HG03064 (cell line): Measurements from ENCODE around the gene IL3RA.

ENCODE experiments used
- ATAC-seq: cut with Tn5 transposase; IDR thresholded peaks from one replicate; pipeline ENCODE4 v1.9.1; 2021; ENCODE audit warnings: low read depth; ENCODE audit not compliant: unreplicated experiment

IL3RA gene

GRCh38 chrX:1378306-1378759, 41.7 kb downstream of the IL3RA start:
- no peak for ATAC-seq

- no peak for ATAC-seq
Observed at GRCh38 chrX:1380672-1381233, 44.2 kb downstream of the IL3RA start.

- no peak for ATAC-seq
Observed at GRCh38 chrX:1384658-1385252, 48.2 kb downstream of the IL3RA start.

DNA sequence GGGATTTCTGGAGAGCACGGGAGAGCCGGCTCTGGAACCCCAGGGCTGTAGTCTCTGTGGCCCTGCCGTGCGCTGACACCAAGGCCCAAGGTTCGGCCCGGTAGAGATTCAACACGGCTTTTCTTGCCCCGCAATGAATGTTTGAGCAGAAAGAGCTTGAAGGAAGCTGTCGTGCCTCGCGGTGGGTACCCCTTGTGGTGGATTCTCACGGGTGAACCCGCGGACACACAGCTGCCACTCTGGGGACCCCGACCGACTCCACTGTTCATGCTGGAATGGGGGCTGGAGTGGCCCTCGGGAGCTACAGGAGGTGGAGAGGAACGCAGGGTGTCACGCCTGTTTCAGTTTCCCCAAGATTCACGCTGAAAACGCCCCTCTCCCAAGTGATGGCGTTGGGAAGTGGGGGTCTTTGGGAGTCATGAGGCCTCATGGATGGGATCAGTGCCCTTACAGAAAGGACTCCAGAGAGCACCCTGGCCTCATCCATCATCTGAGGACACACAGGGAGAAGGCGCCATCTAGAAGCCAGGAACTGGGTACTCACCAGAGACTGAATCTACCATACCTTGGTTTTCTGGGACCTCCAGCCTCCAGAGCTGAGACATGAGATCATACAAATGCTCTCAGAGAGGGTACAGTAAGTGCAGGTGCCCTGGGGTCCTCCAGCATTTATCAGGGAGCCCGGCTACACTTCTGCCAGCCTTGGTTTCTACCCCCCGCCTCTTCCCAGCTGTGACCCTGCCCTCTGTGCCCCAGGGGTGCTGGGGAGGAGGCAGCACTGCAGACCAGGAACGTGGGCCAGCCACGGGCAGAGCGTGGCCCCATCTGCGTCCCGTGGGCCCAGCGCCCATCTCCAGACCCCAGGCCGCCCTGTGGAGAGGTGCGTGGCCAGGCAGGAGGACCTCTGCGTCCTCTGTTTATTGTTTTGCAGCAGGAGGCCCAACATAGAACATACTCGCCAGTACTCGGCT, 49.0 kb downstream of the IL3RA start:
- ATAC-seq = no peak

GRCh38 chrX:1386338-1387127, 49.9 kb downstream of the IL3RA start:
- ATAC-seq = no peak

GRCh38 chrX:1387141-1387776, 50.7 kb downstream of the IL3RA start:
- ATAC-seq = no peak

DNA sequence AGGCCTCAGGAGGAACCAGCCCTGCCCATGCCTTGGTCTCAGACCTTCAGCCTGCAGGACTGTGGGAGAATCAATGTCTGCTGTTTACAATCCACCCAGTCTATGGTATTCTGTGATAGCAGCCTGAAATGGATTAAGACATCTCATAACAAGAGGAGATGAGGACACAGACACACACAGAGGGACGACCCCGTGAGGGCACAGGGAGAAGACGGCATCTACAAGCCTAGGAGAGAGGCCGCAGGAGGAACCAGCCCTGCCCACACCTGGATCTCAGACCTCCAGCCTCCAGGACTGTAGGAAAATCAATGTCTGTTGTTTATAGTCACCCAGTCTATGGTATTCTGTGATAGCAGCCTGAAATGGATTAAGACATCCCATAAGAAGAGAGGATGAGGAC, 52.1 kb downstream of the IL3RA start:
- ATAC-seq = no peak

DNA sequence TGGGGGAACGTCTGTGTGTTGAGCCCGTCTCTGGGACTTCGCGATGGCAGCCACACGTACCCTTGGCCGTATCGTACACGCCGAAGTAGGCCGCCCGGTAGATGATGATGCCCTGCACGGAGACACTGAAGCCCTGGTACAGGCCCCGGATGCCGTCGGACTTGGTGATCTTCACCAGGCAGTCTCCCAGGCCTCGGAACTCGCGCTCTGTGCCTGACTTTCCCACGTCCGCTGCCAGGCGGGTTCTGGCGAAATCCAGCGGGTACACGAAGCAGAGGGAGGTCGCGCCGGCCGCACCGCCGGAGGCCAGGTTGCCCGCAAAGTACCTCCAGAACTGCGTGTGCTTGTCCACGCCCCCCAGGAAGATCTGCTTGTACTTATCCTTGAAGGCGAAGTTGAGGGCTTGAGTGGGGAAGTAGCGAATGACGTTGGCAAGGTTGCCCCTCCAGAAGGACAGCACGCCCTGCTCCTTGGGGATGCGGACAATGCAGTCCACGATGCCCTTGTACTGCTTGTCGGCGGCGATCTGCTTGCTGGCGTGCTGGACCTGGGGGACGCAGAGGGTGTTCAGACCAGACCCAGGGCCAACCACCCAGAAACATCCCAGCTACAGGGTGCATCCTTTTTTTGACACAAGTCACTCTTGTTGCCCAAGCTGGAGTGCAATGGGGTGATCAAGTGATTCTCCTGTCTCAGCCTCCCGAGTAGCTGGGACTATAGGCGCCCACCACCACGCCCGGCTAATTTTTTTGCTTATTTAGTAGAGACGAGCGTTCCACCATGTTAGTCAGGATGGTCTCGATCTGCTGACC, 52.8 kb downstream of the IL3RA start:
- ATAC-seq = no peak

DNA sequence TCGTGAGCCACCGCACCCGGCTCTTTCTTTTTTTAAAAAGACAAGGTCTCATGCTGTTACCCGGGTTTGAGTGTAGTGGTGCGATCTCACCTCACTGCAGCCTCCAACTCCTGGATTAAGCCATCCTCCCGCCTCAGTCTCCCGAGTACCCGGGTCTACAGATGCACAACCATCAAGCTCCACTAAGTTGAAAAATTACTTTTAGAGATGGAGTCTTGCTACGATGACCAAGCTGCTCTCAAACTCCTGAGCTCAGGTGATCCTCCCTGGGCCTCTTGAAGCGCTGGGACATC, 53.4 kb downstream of the IL3RA start:
- ATAC-seq = no peak

- ATAC-seq = no peak
Observed at GRCh38 chrX:1390621-1391369, 54.2 kb downstream of the IL3RA start.

DNA sequence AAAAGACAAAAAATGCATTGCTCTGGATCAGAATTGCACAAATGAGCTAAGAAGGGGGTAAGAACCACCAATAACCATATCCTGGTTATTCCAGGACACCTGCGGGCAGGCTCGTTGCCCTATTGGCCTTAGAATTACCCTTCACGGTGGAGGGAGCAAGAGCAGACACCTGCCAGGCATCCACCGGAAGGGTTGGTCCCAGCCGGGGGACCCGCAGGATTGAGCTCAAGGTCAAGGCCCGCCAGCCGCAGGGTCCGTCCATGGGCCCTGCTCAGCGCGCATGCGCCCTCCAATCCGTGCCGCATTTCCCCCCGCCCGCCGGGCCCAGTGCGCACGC, 54.8 kb downstream of the IL3RA start:
- ATAC-seq = no peak

DNA sequence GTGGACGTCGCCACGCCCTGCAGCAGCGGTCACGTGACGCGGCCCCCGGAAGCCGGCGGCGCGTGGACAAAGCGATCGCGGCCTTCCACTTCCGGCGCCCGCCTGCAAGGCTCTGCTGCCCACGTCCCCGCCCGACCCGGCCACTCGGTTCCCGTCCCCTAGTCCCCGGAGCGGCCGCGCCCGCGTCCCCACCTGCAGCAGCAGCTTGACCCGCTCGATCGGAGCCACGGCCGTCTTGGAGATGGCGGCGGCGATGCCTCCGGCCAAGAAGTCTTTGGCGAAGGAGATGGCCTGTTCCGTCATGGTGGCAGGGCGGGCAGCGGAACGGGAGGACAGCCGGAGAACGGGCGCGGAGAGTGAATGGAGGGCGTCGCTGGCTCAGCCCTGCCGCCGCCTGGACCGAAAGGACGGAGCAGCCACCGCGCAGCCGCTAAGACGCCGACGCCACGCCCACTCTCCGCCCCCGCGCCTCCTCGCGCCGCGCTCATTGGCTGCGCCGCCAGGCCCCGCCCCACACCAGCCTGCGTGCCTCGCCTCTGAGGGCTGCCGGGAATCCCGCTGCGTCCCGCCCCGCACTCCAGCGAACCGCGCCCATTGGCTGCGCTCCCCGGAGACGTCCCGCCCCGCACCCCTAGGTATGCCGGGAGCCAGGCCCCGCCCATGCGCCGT, 55.3 kb downstream of the IL3RA start, which contains the start of gene SLC25A6:
TSS of gene SLC25A6 (minus strand) at position 407 of the 669 bp plus-strand sequence. CDS start at position 303, 104 bp downstream.
- peak; percentile 96 for ATAC-seq

GRCh38 chrX:1392376-1393068, 55.9 kb downstream of the IL3RA start:
- ATAC-seq = peak; percentile 19

- no peak for ATAC-seq
Observed at GRCh38 chrX:1393871-1394615, 57.5 kb downstream of the IL3RA start.

DNA sequence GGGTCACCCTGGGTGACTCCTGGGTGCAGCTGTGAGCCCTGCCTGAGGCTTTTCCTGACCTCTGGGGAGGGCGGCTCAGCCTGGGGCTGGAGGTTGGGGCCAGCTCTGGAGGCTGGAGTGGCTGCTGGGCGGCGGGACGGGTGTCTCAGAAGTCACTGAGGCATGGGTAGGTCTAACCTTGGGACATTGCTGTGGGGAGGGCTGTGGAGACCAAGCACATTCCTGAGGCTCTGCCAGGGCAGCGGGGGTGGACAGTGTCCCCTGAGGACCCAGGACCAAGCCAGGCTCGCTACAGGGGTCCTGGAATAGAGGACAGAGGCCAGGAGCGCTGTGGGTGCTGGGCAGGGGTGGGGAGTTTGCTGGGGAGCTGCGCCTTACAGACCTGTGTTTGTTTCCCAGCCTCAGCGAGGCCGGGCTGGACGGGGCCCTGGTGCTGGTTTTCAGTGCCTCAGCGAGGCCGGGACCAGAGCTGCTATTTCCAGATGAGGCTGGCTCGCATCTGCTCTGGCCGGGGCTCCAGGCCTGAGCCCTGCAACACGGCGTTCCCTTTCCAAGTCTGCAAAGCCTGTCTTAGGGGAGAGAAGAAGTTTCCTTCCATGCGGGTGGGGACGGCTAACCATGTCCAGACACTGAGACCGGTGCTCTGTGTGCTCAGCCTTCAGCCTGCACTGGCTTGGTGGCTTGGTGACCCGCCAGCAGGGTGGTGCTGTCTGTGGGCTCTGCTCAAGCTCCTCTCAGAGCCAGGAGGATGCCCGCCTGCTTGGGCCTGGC, 58.3 kb downstream of the IL3RA start:
- no peak for ATAC-seq

DNA sequence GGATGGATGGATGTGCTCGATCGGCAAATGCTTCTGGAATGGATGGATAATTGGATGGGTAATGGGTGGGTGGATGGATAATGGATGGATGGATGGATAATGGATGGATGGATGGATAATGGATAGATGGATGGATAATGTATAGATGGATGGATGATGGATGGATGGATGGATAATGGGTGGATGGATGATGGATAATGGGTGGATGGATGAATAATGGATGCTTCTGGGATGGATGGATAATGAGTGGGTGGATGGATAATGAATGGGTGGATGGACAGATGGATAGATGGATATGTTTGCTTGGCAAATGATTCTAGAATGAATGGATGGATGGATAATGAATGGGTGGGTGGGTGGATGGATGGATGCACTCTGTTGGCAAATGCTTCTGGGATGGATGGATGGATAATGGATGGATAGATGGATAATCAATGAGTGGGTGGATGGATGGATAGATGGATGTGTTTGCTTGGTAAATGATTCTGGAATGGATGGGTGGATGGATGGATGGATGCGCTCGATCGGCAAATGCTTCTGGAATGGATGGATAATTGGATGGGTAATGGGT, 59.1 kb downstream of the IL3RA start:
- no peak for ATAC-seq
